Astrocyte (in vitro differentiated cells and primary cell): ENCODE results near the gene NPIPA8.
"Not testable (repeated sequence)": the region's sequence is repeated elsewhere in the genome, so short reads cannot be mapped to it uniquely, and the experiment has no call there.

Experiments
- EZH2 ChIP-seq: IDR thresholded peaks from 2 replicates; pipeline ENCODE4 v1.6.1; 2012; ENCODE audit warnings: mild to moderate bottlenecking, low read length, inconsistent platforms; ENCODE audit not compliant: insufficient read depth
- TF ChIP-seq, protein P1 (sequence below): IDR thresholded peaks from 2 replicates; pipeline ENCODE4 v1.5.1; 2011; ENCODE audit warnings: low read depth, mild to moderate bottlenecking, inconsistent platforms, low read length, moderate library complexity; ENCODE audit not compliant: insufficient read depth

DNA sequence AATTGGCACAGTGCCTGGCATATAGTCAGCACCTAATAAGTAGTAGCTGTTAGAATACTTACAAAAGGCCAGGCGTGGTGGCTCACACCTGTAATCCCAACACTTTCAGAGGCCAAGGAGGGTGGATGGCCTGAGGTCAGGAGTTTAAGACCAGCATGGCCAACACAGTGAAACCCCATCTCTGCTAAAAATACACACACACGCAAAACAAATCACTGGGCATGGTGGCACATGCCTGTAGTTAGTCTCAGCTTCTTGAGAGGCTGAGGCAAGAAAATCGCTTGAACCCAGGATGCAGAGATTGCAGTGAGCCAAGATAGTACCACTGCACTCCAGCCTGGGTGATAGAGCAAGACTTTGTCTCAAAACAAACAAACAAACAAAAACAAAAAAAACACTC lies 29.3 kb downstream of the NPIPA8 start:
- TF ChIP-seq, protein P1, sequence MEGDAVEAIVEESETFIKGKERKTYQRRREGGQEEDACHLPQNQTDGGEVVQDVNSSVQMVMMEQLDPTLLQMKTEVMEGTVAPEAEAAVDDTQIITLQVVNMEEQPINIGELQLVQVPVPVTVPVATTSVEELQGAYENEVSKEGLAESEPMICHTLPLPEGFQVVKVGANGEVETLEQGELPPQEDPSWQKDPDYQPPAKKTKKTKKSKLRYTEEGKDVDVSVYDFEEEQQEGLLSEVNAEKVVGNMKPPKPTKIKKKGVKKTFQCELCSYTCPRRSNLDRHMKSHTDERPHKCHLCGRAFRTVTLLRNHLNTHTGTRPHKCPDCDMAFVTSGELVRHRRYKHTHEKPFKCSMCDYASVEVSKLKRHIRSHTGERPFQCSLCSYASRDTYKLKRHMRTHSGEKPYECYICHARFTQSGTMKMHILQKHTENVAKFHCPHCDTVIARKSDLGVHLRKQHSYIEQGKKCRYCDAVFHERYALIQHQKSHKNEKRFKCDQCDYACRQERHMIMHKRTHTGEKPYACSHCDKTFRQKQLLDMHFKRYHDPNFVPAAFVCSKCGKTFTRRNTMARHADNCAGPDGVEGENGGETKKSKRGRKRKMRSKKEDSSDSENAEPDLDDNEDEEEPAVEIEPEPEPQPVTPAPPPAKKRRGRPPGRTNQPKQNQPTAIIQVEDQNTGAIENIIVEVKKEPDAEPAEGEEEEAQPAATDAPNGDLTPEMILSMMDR = not testable (repeated sequence)
- not testable (repeated sequence) for TF ChIP-seq EZH2
